ENCODE results near the gene GTPBP6.

GTPBP6 gene

GRCh38 chrX:362937-363620, 44.5 kb upstream of the GTPBP6 start:
- TF ChIP-seq USF1 (IDR thresholded peaks at IDR 0.05) (no peak), RAD21 (IDR thresholded peaks at IDR 0.05; ENCODE audit: low read depth) (no peak), YY1 (IDR thresholded peaks at IDR 0.05; ENCODE audit: low read depth) (no peak), EP300 (IDR thresholded peaks at IDR 0.05; ENCODE audit: borderline replicate concordance) (no peak), CREB1 (IDR thresholded peaks at IDR 0.05; ENCODE audit: low read depth) (no peak), EGR1 (IDR thresholded peaks at IDR 0.05) (no peak), TAF1 (IDR thresholded peaks at IDR 0.05; ENCODE audit: low read depth) (no peak), TCF12 (IDR thresholded peaks at IDR 0.05; ENCODE audit: low read depth) (no peak)
- TF ChIP-seq, protein P1, sequence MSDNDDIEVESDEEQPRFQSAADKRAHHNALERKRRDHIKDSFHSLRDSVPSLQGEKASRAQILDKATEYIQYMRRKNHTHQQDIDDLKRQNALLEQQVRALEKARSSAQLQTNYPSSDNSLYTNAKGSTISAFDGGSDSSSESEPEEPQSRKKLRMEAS (IDR thresholded peaks at IDR 0.05), result no peak

- TF ChIP-seq TCF12 (IDR thresholded peaks at IDR 0.05; ENCODE audit: low read depth), result no peak
- TF ChIP-seq, protein P2, sequence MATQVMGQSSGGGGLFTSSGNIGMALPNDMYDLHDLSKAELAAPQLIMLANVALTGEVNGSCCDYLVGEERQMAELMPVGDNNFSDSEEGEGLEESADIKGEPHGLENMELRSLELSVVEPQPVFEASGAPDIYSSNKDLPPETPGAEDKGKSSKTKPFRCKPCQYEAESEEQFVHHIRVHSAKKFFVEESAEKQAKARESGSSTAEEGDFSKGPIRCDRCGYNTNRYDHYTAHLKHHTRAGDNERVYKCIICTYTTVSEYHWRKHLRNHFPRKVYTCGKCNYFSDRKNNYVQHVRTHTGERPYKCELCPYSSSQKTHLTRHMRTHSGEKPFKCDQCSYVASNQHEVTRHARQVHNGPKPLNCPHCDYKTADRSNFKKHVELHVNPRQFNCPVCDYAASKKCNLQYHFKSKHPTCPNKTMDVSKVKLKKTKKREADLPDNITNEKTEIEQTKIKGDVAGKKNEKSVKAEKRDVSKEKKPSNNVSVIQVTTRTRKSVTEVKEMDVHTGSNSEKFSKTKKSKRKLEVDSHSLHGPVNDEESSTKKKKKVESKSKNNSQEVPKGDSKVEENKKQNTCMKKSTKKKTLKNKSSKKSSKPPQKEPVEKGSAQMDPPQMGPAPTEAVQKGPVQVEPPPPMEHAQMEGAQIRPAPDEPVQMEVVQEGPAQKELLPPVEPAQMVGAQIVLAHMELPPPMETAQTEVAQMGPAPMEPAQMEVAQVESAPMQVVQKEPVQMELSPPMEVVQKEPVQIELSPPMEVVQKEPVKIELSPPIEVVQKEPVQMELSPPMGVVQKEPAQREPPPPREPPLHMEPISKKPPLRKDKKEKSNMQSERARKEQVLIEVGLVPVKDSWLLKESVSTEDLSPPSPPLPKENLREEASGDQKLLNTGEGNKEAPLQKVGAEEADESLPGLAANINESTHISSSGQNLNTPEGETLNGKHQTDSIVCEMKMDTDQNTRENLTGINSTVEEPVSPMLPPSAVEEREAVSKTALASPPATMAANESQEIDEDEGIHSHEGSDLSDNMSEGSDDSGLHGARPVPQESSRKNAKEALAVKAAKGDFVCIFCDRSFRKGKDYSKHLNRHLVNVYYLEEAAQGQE (IDR thresholded peaks at IDR 0.05; ENCODE audit: low read depth), result no peak
- no peak for TF ChIP-seq CEBPB (IDR thresholded peaks at IDR 0.05)
- no peak for TF ChIP-seq YY1 (IDR thresholded peaks at IDR 0.05; ENCODE audit: low read depth)
- TF ChIP-seq FOXM1 (IDR thresholded peaks at IDR 0.05; ENCODE audit: borderline replicate concordance, low read depth), result no peak
- TF ChIP-seq NFIC (IDR thresholded peaks at IDR 0.05), result no peak
- no peak for TF ChIP-seq TEAD4 (IDR thresholded peaks at IDR 0.05)
- TF ChIP-seq EGR1 (IDR thresholded peaks at IDR 0.05), result no peak
- no peak for TF ChIP-seq ZBTB7A (IDR thresholded peaks at IDR 0.05; ENCODE audit: low read depth)
- TF ChIP-seq USF1 (IDR thresholded peaks at IDR 0.05), result no peak
- no peak for TF ChIP-seq CREB1 (IDR thresholded peaks at IDR 0.05; ENCODE audit: low read depth)
- no peak for TF ChIP-seq TAF1 (IDR thresholded peaks at IDR 0.05; ENCODE audit: low read depth)
- no peak for TF ChIP-seq RAD21 (IDR thresholded peaks at IDR 0.05; ENCODE audit: low read depth)
- no peak for TF ChIP-seq EP300 (IDR thresholded peaks at IDR 0.05; ENCODE audit: borderline replicate concordance)
- TF ChIP-seq, protein P1 (IDR thresholded peaks at IDR 0.05), result no peak
These were observed 43.8 kb upstream of the GTPBP6 start for GRCh38 chrX:362351-362750.

- TF ChIP-seq CREB1 (IDR thresholded peaks at IDR 0.05; ENCODE audit: low read depth) (no peak), EGR1 (IDR thresholded peaks at IDR 0.05) (no peak), RAD21 (IDR thresholded peaks at IDR 0.05; ENCODE audit: low read depth) (no peak), TAF1 (IDR thresholded peaks at IDR 0.05; ENCODE audit: low read depth) (no peak), YY1 (IDR thresholded peaks at IDR 0.05; ENCODE audit: low read depth) (no peak), NFIC (IDR thresholded peaks at IDR 0.05) (no peak), EP300 (IDR thresholded peaks at IDR 0.05; ENCODE audit: borderline replicate concordance) (no peak), ZBTB7A (IDR thresholded peaks at IDR 0.05; ENCODE audit: low read depth) (no peak), TEAD4 (IDR thresholded peaks at IDR 0.05) (no peak)
- TF ChIP-seq, protein P2 (IDR thresholded peaks at IDR 0.05; ENCODE audit: low read depth), result no peak
These were observed 42.9 kb upstream of the GTPBP6 start for GRCh38 chrX:361231-362145.

DNA sequence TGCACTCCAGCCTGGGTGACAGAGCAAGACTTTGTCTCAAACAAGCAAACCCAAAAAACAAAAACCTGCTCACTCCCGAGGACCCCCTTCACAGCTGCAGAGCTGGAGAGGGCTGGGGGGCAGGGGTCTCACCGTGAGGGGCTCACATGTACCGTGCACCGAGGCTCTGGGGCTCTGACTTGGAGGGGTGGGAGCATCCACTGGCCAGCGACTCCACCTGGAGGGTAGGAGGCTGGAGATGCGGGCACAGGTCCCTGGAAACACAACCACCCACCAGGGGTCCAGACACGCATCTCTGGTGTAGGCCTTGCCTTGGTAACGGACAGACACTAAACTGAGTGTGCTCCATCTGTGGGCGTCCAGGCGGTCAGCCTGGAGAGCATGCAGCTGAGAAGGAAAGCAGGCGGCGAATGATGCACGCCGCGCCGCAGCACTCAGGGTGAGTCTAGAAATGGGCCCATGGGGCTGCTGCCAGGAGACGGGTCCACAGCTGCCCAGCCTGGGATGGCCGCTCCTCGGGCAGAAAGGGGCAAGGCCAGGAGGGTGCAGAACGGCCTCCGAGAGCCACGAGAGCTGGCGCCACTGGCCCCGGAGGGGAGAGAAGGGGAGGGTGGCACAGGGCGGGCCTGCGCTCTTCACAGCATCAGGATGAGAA, 42.0 kb upstream of the GTPBP6 start:
- TF ChIP-seq TCF12 (IDR thresholded peaks at IDR 0.05; ENCODE audit: low read depth), result no peak
- TF ChIP-seq EGR1 (IDR thresholded peaks at IDR 0.05), result no peak
- TF ChIP-seq USF1 (IDR thresholded peaks at IDR 0.05), result no peak
- no peak for TF ChIP-seq TAF1 (IDR thresholded peaks at IDR 0.05; ENCODE audit: low read depth)
- TF ChIP-seq FOXM1 (IDR thresholded peaks at IDR 0.05; ENCODE audit: borderline replicate concordance, low read depth), result no peak
- TF ChIP-seq RAD21 (IDR thresholded peaks at IDR 0.05; ENCODE audit: low read depth), result no peak
- no peak for TF ChIP-seq NFIC (IDR thresholded peaks at IDR 0.05)
